Activated naive CD4-positive, alpha-beta T cell treated with anti-CD3 and anti-CD28 coated beads, Interleukin-2, amount 50 U/mL, for 24 hours (primary cell): ENCODE data around the gene HOXB4.

Source experiments
- H3K27ac Mint-ChIP-seq: one replicate; pipeline ENCODE4 v1.8.0; 2021; ENCODE audit warnings: mild to moderate bottlenecking, mixed read lengths
- H3K27me3 Mint-ChIP-seq: one replicate; pipeline ENCODE4 v1.8.0; 2021; ENCODE audit warnings: mixed read lengths
- H3K36me3 Mint-ChIP-seq: one replicate; pipeline ENCODE4 v1.8.0; 2021; ENCODE audit warnings: mixed read lengths
- H3K4me1 Mint-ChIP-seq: one replicate; pipeline ENCODE4 v1.8.0; 2021; ENCODE audit warnings: mixed read lengths
- H3K4me3 Mint-ChIP-seq: one replicate; pipeline ENCODE4 v1.8.0; 2021; ENCODE audit warnings: mild to moderate bottlenecking, mixed read lengths
- H3K9me3 Mint-ChIP-seq: one replicate; pipeline ENCODE4 v1.8.0; 2021; ENCODE audit warnings: mixed read lengths

The HOXB4 gene

GRCh38 chr17:48597528-48597777, 19.3 kb upstream of the HOXB4 start:
- Mint-ChIP-seq H3K4me3 (peak overlapping the region; percentile 93), H3K27ac (no peak overlapping the region), H3K4me1 (peaks cover 46% of the 10 kb centered on the region), H3K27me3 (peaks cover 80% of the 10 kb centered on the region), H3K9me3 (no peaks in the 10 kb centered on the region), H3K36me3 (peaks cover 2% of the 10 kb centered on the region)

GRCh38 chr17:48596735-48597527, 18.8 kb upstream of the HOXB4 start:
- peak overlapping the region; percentile 77 for H3K27ac Mint-ChIP-seq
- H3K9me3 Mint-ChIP-seq, result no peaks in the 10 kb centered on the region
- H3K36me3 Mint-ChIP-seq, result peaks cover 2% of the 10 kb centered on the region
- peaks cover 80% of the 10 kb centered on the region for H3K27me3 Mint-ChIP-seq
- peaks cover 48% of the 10 kb centered on the region for H3K4me1 Mint-ChIP-seq
- H3K4me3 Mint-ChIP-seq, result peak overlapping the region; percentile 93

- Mint-ChIP-seq H3K27ac (peak overlapping the region; percentile 77), H3K4me3 (peak overlapping the region; percentile 93), H3K9me3 (no peaks in the 10 kb centered on the region), H3K36me3 (peaks cover 2% of the 10 kb centered on the region), H3K27me3 (peaks cover 80% of the 10 kb centered on the region), H3K4me1 (peaks cover 48% of the 10 kb centered on the region)
Observed at GRCh38 chr17:48596000-48596734, 18.0 kb upstream of the HOXB4 start.

- Mint-ChIP-seq H3K4me3 (peak overlapping the region; percentile 73), H3K36me3 (peaks cover 2% of the 10 kb centered on the region), H3K4me1 (peaks cover 48% of the 10 kb centered on the region), H3K9me3 (no peaks in the 10 kb centered on the region), H3K27me3 (peaks cover 77% of the 10 kb centered on the region), H3K27ac (peak overlapping the region; percentile 76)
Observed at GRCh38 chr17:48595278-48595999, 17.3 kb upstream of the HOXB4 start.

GRCh38 chr17:48594538-48595277, 16.6 kb upstream of the HOXB4 start:
- no peaks in the 10 kb centered on the region for H3K9me3 Mint-ChIP-seq
- H3K27ac Mint-ChIP-seq, result peak overlapping the region; percentile 11
- peaks cover 50% of the 10 kb centered on the region for H3K4me1 Mint-ChIP-seq
- H3K36me3 Mint-ChIP-seq, result peaks cover 2% of the 10 kb centered on the region
- no peak overlapping the region for H3K4me3 Mint-ChIP-seq
- peaks cover 75% of the 10 kb centered on the region for H3K27me3 Mint-ChIP-seq

GRCh38 chr17:48593840-48594537, 15.8 kb upstream of the HOXB4 start:
- H3K36me3 Mint-ChIP-seq, result peaks cover 2% of the 10 kb centered on the region
- H3K27me3 Mint-ChIP-seq, result peaks cover 73% of the 10 kb centered on the region
- H3K4me3 Mint-ChIP-seq, result peak overlapping the region; percentile 84
- no peaks in the 10 kb centered on the region for H3K9me3 Mint-ChIP-seq
- peaks cover 53% of the 10 kb centered on the region for H3K4me1 Mint-ChIP-seq
- peak overlapping the region; percentile 11 for H3K27ac Mint-ChIP-seq

- peak within 1 kb of the TSS; percentile 84 for H3K4me3 Mint-ChIP-seq
- H3K36me3 Mint-ChIP-seq, result peaks cover 2% of the 10 kb centered on the region
- peaks cover 70% of the 10 kb centered on the region for H3K27me3 Mint-ChIP-seq
- peaks cover 47% of the 10 kb centered on the region for H3K4me1 Mint-ChIP-seq
- peak within 1 kb of the TSS; percentile 62 for H3K27ac Mint-ChIP-seq
- no peaks in the 10 kb centered on the region for H3K9me3 Mint-ChIP-seq
Observed at GRCh38 chr17:48593126-48593829, 15.1 kb upstream of the HOXB4 start, which contains the start of gene HOXB5. HOXB5 (minus strand) TSS chr17:48593779; CDS start chr17:48593682, 97 bp downstream.

- no peaks in the 10 kb centered on the region for H3K9me3 Mint-ChIP-seq
- peaks cover 40% of the 10 kb centered on the region for H3K4me1 Mint-ChIP-seq
- peak overlapping the region; percentile 62 for H3K27ac Mint-ChIP-seq
- peaks cover 71% of the 10 kb centered on the region for H3K27me3 Mint-ChIP-seq
- peaks cover 2% of the 10 kb centered on the region for H3K36me3 Mint-ChIP-seq
- peak overlapping the region; percentile 84 for H3K4me3 Mint-ChIP-seq
Observed at GRCh38 chr17:48592577-48592976, 14.4 kb upstream of the HOXB4 start.

- no peak overlapping the region for H3K4me3 Mint-ChIP-seq
Observed at GRCh38 chr17:48592057-48592514, 13.9 kb upstream of the HOXB4 start.

GRCh38 chr17:48591255-48592056, 13.3 kb upstream of the HOXB4 start:
- Mint-ChIP-seq H3K27me3 (peaks cover 71% of the 10 kb centered on the region), H3K9me3 (no peaks in the 10 kb centered on the region), H3K27ac (no peak overlapping the region), H3K4me3 (no peak overlapping the region), H3K36me3 (peaks cover 2% of the 10 kb centered on the region), H3K4me1 (peaks cover 31% of the 10 kb centered on the region)

More at GRCh38 chr17:48592057-48592514, 13.9 kb upstream of the HOXB4 start:
- Mint-ChIP-seq H3K27me3 (peaks cover 72% of the 10 kb centered on the region), H3K4me1 (peaks cover 35% of the 10 kb centered on the region), H3K27ac (no peak overlapping the region), H3K9me3 (no peaks in the 10 kb centered on the region), H3K36me3 (peaks cover 2% of the 10 kb centered on the region)

- Mint-ChIP-seq H3K36me3 (no peaks in the 10 kb centered on the region), H3K9me3 (no peaks in the 10 kb centered on the region), H3K4me1 (peaks cover 32% of the 10 kb centered on the region), H3K27me3 (peaks cover 72% of the 10 kb centered on the region), H3K27ac (no peak overlapping the region), H3K4me3 (no peak overlapping the region)
Observed at GRCh38 chr17:48590607-48591161, 12.5 kb upstream of the HOXB4 start.

GRCh38 chr17:48589831-48590606, 11.9 kb upstream of the HOXB4 start, which contains the start of gene HOXB3:
HOXB3 (minus strand) TSS chr17:48590241; CDS start chr17:48552474, 37,767 bp downstream.
- no peak within 1 kb of the TSS for H3K4me3 Mint-ChIP-seq
- no peak within 1 kb of the TSS for H3K27ac Mint-ChIP-seq
- peaks cover 70% of the 10 kb centered on the region for H3K27me3 Mint-ChIP-seq
- no peaks in the 10 kb centered on the region for H3K36me3 Mint-ChIP-seq
- no peaks in the 10 kb centered on the region for H3K9me3 Mint-ChIP-seq
- peaks cover 35% of the 10 kb centered on the region for H3K4me1 Mint-ChIP-seq
